Neural progenitor cell (in vitro differentiated cells): ENCODE data around the gene NELFCD.

Experiments
- CTCF ChIP-seq: fragments of 200-600 bp; sonication (generic); IDR thresholded peaks from 2 replicates; pipeline ENCODE4 v1.5.1; 2017; ENCODE audit warnings: antibody characterized with exemption, mild to moderate bottlenecking
- EZH2phosphoT487 ChIP-seq: fragments of 200-600 bp; sonication (generic); IDR thresholded peaks from 2 replicates; pipeline ENCODE4 v1.6.1; 2017; ENCODE audit warnings: antibody characterized with exemption

- no peak for TF ChIP-seq CTCF
- TF ChIP-seq EZH2phosphoT487, result no peak
Observed at GRCh38 chr20:58991715-58992114, 10.7 kb downstream of the NELFCD start.
